Uterus (tissue), 2 donors: ENCODE results near the gene HDAC1.

Source experiments
- CTCF ChIP-seq, 4 experiments: fragments of 200-600 bp in 2 of 4; fragments of 450-650 bp in 2 of 4; sonication (generic) in 2 of 4; IDR thresholded peaks; one replicate each; pipeline ENCODE4 v1.5.1; 2016 to 2019; ENCODE audit warnings: antibody characterized with exemption in 4 of 4, mild to moderate bottlenecking in 2 of 4, moderate library complexity in 1 of 4
- POLR2A ChIP-seq, 2 donors: fragments of 450-650 bp; IDR thresholded peaks; one replicate each; pipeline ENCODE4 v1.6.1; 2016; ENCODE audit warnings: antibody characterized with exemption in 2 of 2, mild to moderate bottlenecking in 1 of 2, moderate library complexity in 1 of 2

GRCh38 chr1:32336963-32337675 lies 45.2 kb downstream of the HDAC1 start:
- no peak for TF ChIP-seq CTCF (IDR thresholded peaks at IDR 0.05)
- TF ChIP-seq POLR2A (IDR thresholded peaks at IDR 0.05) = no peak
